Measurements from ENCODE around the gene KIF18B. TPM values are rescaled to one million over a fixed set of nuclear protein-coding genes. Genes with fewer than 3 reads are reported as not detected.

KIF18B gene
- total and polyA plus RNA-seq, 10 of the 15 experiments (the other 5 are each of a cell fraction or from before 2014, with no cell fraction given): 2.8 to 46.2 (median 20.5) TPM

GRCh38 chr17:44875761-44876160 lies 71.8 kb downstream of the KIF18B start:
- Histone ChIP-seq H3K79me2 (ENCODE audit: control insufficient read depth, insufficient read depth, low read length) (no peaks in the 10 kb centered on the region), H3K27ac (ENCODE audit: control insufficient read depth, insufficient read depth) (no peak overlapping the region), H3K36me3 (ENCODE audit: control insufficient read depth in 2 of 2, insufficient read depth in 2 of 2, low read length in 1 of 2) (peaks cover 20 to 40% of the 10 kb centered on the region in 2 experiments), H3K9ac (ENCODE audit: control insufficient read depth, insufficient read depth, low read length) (no peak overlapping the region), H3K27me3 (replicated peaks in 1 of 2; ENCODE audit: control insufficient read depth in 2 of 2, insufficient read depth in 2 of 2, low read length in 1 of 2) (no peaks in the 10 kb centered on the region), H3K9me3 (replicated peaks; ENCODE audit: control insufficient read depth, insufficient read depth, low read length) (no peaks in the 10 kb centered on the region), H3K4me1 (ENCODE audit: control insufficient read depth, insufficient read depth, low read length) (no peaks in the 10 kb centered on the region), H2AFZ (ENCODE audit: control insufficient read depth, low read depth, low read length) (no peak overlapping the region), H3K4me2 (ENCODE audit: control insufficient read depth, insufficient read depth) (no peak overlapping the region), H4K20me1 (ENCODE audit: control insufficient read depth, insufficient read depth) (no peaks in the 10 kb centered on the region), H3K4me3 (no peak overlapping the region)
- ChIA-PET POLR2A (no interaction called here), RAD21 (ENCODE audit: unreplicated experiment) (no interaction called here), SMC1A (ENCODE audit: uncharacterized antibody, unreplicated experiment) (interaction anchor here (1.1 kb wide), 1 partner anchor 9 kb away, joined by 4 read pairs; no protein-coding TSS in a partner anchor), CTCF (interaction anchor here (1.8 kb wide), 1 partner anchor 11 kb away, joined by 5 read pairs; no protein-coding TSS in a partner anchor)
- DNase-seq (ENCODE audit: low read depth, low spot score) (no peak), ATAC-seq (no peak), FAIRE-seq (no peak)
- WGBS (ENCODE audit: insufficient coverage, insufficient replicate concordance, low lambda C conversion rate, missing lambda C conversion rate): 77% methylated on average over 6 of the region's 6 CpGs
- intact Hi-C loops (cut with micrococcal nuclease; ENCODE audit: unreplicated experiment): no loop called here
- BruUV-seq (replicated peaks): no TSS peak
- in situ Hi-C loops (cut with MboI): no loop called here
- TF ChIP-seq TCF7 (IDR thresholded peaks at IDR 0.05; ENCODE audit: borderline replicate concordance) (no peak), SREBF2 (IDR thresholded peaks at IDR 0.05; ENCODE audit: low read length) (no peak), CREM (IDR thresholded peaks at IDR 0.05; ENCODE audit: low read depth) (no peak), ZBED1 (IDR thresholded peaks at IDR 0.05; ENCODE audit: borderline replicate concordance) (no peak), WRNIP1 (IDR thresholded peaks at IDR 0.05; ENCODE audit: borderline replicate concordance, low read depth, low read length) (no peak), SMC3 (IDR thresholded peaks at IDR 0.05; ENCODE audit: borderline replicate concordance, low read length) (no peak), BHLHE40 (IDR thresholded peaks at IDR 0.05; ENCODE audit: borderline replicate concordance in 1 of 2, low read depth in 2 of 2, low read length in 1 of 2) (no peak), IRF4 (IDR thresholded peaks at IDR 0.05; ENCODE audit: low read depth, low read length) (no peak), BCL3 (IDR thresholded peaks at IDR 0.05; ENCODE audit: borderline replicate concordance, insufficient read depth, low read depth, low read length, poor library complexity, severe bottlenecking) (no peak), CBX3 (IDR thresholded peaks at IDR 0.05; ENCODE audit: borderline replicate concordance, low read depth) (no peak), E2F8 (IDR thresholded peaks at IDR 0.05; ENCODE audit: low read depth, partially characterized antibody) (no peak), TCF12 (IDR thresholded peaks at IDR 0.05; ENCODE audit: low read depth, low read length) (no peak), BRCA1 (IDR thresholded peaks at IDR 0.05; ENCODE audit: low read depth, low read length) (no peak), RFX5 (IDR thresholded peaks at IDR 0.05; ENCODE audit: low read depth, low read length) (no peak), STAT1 (conservative IDR thresholded peaks at IDR 0.05) (no peak), RBBP5 (conservative IDR thresholded peaks at IDR 0.05) (no peak), KLF5 (IDR thresholded peaks at IDR 0.05; ENCODE audit: partially characterized antibody) (no peak), CTCF (IDR thresholded peaks at IDR 0.05 in 2 of 3, conservative IDR thresholded peaks at IDR 0.05 in 1 of 3; ENCODE audit: control insufficient read depth in 2 of 3, extremely low read depth in 1 of 3, insufficient read depth in 1 of 3, low read depth in 3 of 3, low read length in 3 of 3) (no peak)

Data from GM12878 (cell line).